GM18909 (cell line): Measurements from ENCODE around the gene PLA2G12B.

ENCODE experiments used
- ATAC-seq: cut with Tn5 transposase; IDR thresholded peaks from one replicate; pipeline ENCODE4 v1.9.1; 2021; ENCODE audit warnings: mild to moderate bottlenecking; ENCODE audit not compliant: unreplicated experiment, poor library complexity

The PLA2G12B gene

DNA sequence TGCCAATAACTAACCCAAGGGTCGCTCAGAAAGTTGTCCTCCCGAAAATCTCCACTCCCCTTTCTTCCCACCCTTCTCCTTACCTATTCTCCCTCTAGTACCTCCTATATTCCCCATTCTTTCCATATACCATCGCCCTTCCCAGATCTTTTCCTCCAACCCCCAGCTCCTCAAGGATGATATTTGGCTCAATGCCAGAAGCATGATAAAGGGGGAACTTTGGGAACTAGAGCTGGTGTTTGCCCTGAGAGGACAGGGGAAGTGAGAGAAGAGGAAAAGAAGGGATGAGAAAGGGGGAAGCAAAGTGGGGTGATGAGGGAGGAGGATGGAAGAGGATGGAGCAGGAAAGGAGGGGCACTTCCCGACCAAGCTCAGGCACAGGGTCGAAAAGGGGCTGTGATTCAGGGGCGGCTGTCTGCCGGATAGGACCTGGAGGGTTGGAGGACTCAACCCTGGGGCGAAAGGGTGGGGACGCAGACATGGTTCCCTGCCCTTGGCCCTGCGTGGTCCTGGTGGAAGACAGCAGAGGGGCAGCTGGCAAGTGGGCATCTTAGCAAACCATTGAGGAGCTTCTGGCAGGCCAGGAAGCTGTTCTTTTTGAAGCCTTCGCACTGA is 59.3 kb downstream of the PLA2G12B start:
- no peak for ATAC-seq

DNA sequence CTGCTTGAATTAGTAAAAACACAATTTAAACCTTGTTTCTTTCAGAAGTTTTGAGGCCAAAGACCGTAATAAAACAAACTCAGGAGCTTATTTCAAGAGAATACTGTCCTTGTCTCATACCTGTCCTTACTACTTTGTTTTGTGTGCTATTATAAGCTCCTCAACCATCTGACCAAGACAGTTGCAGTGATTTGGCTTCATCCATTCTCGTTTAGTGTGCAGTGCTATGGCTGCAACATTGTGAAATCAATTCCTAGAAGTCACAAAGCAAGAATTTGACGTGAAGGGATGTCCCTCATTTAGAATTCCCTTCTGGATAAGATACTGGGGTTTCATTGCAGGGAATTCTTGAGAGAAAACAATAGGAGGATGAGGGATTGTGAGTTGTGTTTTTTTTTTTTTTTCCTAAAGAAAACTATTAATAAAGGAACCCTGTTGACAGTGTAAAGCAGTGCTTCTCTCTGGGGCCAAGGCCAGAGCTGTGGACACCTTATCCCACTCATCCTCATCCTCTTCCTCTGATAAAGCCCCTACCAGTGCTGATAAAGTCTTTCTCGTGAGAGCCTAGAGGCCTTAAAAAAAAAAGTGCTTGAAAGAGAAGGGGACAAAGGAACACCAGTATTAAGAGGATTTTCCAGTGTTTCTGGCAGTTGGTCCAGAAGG is 61.3 kb downstream of the PLA2G12B start, which contains the start of gene OIT3:
OIT3 (plus strand) TSS at position 604 of the 663 bp plus-strand sequence. CDS start 60 bp downstream, outside the sequence.
- no peak for ATAC-seq

DNA sequence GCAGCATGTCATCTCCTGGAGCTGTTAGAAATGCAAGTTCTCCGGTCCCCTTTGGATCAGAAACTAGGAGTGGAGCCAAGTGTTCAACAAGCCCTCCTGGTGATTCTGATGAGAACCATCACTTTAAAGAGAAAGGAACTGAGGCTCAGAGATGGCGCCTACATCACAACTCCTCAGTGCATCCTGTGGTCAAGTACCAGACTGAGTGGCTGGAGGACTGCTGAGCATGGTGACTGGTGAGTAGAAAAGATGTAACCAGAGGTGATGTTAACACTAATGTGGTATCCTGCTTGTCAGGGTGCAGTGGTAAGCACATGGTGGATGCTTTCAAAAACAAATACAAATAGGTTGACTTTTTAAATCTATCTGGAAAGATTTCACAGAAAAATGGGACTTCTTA is 64.5 kb downstream of the PLA2G12B start:
- no peak for ATAC-seq

DNA sequence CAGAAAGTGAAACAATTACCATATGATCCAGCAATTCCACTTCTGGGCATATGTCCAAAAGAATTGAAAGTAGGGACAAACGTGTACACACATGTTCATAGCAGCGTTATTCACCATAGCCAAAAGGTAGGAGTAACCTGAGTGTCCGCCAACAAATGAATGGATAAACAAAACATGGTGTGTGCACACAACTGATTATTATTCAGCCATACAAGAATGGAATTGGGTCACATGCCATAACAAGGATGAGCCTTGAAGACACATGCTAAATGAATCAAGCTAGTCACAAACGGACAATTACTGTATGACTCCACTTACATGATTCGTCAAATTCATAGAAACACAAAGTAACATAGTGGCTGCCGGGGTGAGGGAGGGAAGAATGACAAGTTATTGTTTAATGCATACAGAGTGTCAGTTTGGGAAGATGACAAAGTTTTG is 65.2 kb downstream of the PLA2G12B start:
- ATAC-seq: no peak

DNA sequence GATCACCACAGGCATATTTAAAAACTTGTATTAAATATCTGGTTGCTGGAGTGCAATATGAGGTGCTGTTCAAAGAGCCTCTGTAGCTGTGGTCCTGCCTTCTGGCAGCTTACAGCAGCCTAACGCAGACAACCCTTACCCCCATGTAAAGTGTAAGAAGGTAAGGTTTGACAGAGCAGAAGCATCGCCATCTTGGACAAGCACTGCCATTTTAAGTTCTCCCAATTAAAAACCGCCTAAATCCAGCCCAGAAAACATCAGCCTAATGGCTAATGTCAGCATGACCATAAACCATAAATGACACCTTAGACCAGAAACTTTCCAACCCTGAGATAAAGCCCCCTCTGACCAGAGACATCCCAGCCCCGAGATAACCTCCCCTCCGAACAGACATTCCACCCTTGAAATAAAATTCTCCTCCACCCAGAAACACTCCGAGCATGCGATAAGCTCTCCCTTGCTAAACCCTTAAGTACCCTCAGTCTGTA is 66.4 kb downstream of the PLA2G12B start:
- ATAC-seq: no peak

DNA sequence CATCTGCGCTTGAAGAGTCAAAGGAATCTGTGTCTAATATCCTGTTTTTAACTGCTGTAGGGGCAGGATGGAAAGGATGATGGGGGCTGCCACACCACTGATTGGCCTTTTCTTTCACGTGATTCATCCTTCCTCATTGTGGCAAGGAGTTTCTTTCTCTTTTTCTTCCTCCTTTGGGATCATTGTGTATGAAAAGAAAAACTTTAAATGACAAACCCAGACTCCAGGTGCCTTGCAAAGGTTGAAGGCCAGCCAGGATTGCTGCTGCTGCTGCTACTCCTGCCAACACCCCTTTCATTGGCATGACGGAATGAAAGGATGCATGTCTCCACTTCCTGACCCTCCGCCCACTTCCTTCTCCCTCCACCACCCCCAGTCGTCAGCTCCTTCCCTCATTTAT is 67.6 kb downstream of the PLA2G12B start:
- no peak for ATAC-seq

DNA sequence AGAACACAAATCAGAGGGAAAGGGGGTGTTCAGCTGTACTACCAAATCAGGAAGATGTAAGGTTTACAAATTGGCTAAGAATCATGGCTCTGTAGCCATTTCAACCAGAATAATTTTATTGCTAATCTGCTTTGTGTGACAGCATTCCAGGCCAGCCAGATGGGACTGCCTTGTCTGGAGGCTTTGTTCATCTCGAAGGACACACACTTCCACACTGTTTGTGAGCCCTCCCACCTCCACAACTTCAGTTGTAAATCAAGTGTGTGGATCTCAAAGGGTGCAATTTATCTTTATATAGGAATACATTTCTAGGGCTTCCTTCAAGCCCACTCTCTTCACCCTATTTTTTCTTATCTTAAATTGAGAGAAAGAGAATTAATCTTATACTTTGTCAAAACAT is 68.0 kb downstream of the PLA2G12B start:
- ATAC-seq: no peak

DNA sequence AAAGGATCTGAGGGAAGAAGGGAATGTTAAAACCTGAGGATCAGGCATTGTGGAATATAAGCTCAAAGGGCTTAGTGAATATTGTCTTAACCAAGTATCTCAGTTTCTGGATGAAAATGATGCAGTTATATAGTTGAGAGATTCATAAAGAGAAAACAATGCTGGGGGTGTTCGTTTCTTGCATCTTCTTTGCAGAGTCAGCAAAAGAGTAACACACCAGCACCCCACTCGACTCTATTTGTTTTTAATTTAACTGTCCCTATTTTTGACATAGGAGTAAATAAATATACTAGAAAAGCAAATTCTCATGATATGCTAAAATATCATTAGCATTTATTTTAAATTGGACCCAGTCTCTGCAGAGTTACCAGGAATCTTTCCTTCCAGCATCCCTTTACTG is 68.7 kb downstream of the PLA2G12B start:
- no peak for ATAC-seq
